Erythroblast (primary cell): Measurements from ENCODE around the gene CCM2.

Experiments used
- GATA1 ChIP-seq: IDR thresholded peaks from 2 replicates; pipeline ENCODE4 v1.6.1; 2011; ENCODE audit warnings: low read depth, mild to moderate bottlenecking, control low read depth, low read length, moderate library complexity
- POLR2A ChIP-seq: IDR thresholded peaks from 2 replicates; pipeline ENCODE4 v1.6.1; 2011; ENCODE audit warnings: mild to moderate bottlenecking, low read length

DNA sequence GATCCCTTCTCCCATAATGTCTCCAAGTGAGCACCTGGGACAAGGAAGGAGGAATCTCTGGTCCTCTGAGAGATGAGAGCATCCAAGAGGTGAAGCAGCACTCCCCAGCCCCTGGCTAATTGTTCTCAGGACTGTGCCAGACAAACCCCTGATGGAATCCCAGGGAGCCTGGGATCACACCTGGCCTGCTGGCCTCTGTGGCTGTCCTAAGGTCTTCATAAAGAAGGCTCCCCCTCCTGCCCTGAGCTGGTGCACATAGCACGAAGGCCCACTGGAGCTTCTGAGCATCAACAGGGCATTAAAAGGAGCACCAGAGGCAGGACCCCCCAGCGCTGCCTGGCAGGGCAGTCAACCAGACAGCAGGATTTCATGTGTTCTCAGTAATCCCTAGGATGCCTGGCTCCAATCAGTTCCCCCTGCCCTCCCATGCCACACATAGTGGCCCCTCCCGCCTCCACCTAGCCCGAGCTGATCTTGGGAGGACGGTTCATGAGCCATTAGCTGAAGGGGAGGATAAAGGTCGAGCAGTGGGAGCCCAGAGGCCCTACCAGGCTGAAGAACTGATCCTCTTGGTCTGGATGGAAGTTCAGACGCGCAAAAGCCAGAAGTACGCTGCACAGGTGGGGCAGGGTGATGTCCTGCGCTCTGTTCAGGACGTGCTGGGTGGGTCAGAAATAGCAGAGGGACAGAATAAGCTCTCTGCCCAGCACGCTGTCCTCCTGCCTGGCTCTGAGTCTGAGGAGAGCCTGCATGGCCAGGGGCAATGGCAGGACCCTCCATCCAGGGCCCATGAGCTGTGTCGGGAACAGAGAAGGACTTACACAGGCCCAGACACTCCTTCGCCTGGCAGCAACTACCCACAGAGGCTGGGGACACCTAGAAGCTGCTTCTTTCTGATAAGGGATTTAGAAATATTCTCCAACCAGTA lies 103.0 kb downstream of the CCM2 start:
- TF ChIP-seq POLR2A (no peak), GATA1 (no peak)
